ACHN (cell line): ENCODE measurements around the gene GKN2.

ENCODE experiments used
- DNase-seq: peaks from one replicate; pipeline ENCODE4 v3.0.0-alpha.2; 2015
- in situ Hi-C: cut with HindIII; loops from 2 replicates; pipeline ENCODE4 v1.10.0; 2017; ENCODE audit warnings: low sequenced_read_pairs, low pct_ligation_motif_present, low pct_unique_long_range_greater_than_20kb

GKN2 gene, protein sequence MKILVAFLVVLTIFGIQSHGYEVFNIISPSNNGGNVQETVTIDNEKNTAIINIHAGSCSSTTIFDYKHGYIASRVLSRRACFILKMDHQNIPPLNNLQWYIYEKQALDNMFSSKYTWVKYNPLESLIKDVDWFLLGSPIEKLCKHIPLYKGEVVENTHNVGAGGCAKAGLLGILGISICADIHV

DNA sequence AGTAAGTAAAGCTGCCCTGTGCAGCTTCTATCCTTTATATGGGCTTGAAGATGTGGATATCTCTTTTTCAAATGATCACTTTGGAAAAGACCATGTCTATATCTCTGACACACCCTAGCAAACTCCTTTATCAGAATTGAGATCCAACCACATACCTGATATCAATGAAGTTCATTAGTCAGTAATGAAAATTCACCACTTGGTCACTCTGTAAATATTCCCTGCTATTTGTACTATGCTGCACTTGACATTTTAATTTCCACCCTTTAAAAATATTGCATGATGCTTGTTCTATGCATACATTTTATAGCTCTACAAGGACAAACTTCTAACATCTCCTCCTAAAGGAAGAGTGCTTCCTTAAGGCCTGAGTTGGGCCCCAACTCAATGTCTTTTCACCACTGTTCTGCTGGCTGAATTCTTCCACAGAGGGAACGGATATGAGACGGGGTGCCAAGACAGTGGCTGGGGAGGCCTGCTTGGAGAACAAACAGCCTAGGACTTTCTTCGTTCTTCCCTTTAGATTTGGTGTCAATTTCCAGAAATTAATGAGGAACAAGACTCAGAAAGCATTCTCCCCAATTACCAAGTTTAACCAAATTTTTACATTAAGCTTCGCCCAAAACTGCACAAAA, at the start of gene GKN2:
Gene GKN2 (minus strand): TSS at position 7 of the 635 bp plus-strand sequence. CDS start 32 bp downstream, outside the sequence.
- DNase-seq: no peak
- in situ Hi-C loops: no loop called here

DNA sequence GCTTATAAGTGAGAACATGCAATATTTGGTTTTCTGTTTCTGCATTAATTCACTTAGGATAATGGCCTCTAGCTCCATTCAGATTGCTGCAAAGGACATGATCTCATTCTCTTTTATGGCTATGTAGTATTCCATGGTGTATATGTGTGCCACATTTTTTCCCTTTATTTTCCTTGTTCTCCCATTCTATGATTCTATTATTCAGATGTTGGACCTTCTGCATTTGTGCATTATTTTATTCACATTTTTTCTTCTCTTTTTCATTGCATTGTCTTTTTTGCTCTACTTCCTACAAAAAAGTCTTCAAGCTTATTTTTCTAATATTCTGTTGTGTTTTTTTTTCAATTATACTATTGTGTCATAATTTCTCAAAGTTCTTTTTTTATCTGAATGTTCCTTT, 49.2 kb upstream of the GKN2 start:
- in situ Hi-C loops: no loop called here
- no peak for DNase-seq

DNA sequence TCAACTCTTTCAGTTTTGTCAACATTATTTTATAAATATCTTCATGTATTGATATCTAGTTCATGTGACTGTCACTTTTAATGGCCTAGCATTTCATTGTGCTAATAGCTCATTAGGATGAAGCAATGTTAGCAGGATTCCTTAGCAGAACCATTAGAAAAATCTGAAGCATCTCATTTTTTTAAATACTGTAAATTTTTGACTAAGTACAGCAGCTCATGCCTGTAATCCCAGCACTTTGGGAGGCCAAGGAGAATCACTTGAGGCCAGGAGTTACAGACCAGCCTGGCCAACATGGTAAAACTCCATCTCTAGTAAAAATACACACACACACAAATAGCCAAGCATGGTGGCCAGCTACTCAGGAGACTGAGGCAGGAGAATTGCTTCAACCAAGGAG, 44.7 kb upstream of the GKN2 start:
- in situ Hi-C loops: no loop called here
- DNase-seq: no peak

DNA sequence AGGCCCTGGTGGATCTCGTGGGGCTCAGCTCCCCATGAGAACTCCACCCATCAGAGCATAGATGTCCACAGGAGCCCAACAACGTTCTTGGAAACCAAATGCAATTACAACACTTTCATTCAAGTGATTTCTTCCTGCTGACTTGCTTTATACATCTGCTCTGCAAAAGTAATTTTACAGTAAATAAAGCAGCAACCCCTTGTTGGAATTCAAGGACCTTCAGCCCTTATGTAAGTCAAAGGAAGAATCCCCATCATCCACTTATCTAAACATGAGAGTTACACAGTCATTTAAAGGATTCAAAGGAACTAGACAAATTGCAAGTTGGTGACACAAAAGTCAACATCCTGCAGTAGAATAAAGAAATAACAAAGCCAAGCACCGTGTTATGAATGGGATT, 43.2 kb upstream of the GKN2 start:
- in situ Hi-C loops: no loop called here
- no peak for DNase-seq

DNA sequence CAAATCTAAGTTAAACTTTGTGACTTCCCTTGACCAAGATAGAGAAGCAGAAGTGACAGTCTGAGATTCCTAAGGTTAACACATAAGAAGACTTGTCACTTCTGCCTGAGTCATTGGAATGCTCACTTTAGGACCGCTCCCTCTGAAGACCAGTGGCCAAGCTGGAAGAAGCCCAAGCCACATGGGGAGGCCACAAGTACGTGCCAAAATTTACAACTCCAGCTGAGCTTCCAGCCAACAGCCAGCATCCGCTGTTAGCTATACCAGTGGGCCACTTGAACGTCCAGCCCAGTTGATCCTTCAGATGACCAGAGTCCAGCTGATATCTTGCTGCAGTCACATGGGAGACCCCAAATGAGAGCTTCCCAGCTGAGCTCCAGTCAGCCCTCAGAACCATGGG, 42.2 kb upstream of the GKN2 start:
- no peak for DNase-seq
- in situ Hi-C loops: no loop called here

DNA sequence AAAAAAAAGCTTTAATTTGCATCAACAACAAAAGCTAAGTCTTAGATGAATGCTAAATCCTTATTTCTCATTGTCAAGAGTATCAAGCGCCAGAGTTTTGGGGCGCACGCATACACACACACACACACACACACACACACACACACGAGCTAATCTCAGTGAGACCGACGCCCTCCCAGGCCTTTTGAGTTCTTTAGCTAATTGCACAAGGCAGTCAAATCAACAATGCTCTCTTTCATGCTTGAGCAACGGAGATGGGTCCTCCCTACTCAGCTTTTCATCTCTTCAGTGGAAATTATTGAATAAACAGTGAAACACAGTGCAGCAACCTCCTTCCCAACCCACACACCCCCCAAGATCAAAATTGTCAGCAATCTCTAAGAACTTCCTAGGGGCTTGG, 41.0 kb upstream of the GKN2 start:
- DNase-seq: no peak

DNA sequence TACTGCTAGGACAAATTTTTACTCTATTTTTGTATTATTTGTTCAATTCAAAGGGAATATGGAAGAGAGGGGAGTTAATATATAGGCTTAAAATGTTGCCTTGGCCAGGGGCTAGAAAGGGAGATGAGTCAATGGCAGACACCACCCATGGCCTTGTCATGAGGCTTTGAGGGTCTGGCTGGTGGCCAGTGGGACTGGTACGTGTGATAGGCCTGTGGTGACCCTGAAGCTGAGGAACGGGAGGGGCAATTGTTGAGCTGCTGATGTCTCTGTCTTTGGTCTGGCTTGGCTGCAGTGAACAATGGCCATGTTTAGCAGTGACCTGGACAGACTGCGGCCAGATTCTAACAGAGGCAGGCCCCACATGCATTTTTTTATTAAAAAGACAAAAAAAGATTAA, 40.2 kb upstream of the GKN2 start:
- no peak for DNase-seq
- in situ Hi-C loops: no loop called here

More for the DNA sequence above, 41.0 kb upstream of the GKN2 start:
- in situ Hi-C loops: no loop called here

DNA sequence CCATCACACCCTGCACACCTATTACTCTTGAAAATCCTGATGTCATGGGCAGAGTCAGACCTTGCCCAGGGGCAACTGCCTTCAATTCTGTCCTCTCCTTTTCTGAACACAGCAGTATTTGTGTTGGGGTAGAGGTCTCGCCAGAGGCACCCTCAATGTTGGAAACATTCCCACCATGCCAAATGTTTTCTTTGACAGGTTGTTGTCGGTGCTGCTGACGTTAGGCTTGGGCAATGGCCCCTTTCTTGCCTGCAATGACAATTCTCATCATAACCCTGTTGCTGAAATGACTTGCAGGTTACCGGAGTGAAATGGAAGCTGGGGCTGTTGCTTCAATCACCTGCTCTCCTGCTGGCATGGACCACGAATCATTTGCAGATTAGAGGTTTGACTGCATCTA, 39.6 kb upstream of the GKN2 start:
- in situ Hi-C loops: no loop called here
- no peak for DNase-seq

DNA sequence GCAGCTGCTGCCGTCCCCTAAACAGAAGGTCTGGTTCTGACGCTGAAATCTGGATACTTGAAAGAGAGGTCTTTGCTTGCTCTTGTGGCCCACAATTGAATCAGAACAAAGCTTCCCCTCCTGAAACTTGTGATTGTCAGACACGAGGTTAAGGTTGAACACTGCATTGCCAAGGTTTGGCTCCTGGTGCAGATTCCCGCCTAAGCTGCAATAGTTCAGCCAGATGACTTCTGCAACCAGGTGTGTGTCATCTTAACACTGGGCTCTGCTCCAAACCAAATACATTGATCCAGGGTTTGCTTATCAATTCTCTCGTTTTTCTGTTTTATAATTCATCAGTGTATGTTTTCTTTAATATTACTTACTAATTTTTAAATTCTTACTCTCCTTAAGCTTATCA, 36.3 kb upstream of the GKN2 start:
- no peak for DNase-seq
- in situ Hi-C loops: no loop called here

DNA sequence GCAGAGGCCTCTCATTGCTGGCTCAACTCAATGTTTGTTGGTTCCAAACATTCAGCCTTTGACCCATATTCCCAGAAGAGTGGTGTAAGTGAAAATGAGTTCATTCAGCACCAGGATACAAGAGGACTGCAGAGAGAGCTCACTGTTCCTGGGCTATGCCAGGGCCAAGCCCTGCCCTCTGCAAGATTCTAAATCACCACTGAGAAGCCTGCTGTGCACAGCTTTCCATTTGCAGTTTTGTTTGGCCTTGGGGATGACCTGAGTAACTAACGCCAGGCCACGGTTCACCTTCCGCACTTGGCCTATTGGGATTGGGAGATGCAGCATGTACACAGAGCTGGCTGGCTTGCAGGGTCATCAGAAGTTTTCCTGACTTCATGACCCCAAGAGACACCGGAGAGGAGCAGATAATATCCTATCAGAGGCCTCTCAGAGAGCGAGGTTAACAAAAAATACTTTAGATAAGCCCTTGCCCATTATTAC, 34.4 kb upstream of the GKN2 start:
- no peak for DNase-seq
- in situ Hi-C loops: no loop called here

DNA sequence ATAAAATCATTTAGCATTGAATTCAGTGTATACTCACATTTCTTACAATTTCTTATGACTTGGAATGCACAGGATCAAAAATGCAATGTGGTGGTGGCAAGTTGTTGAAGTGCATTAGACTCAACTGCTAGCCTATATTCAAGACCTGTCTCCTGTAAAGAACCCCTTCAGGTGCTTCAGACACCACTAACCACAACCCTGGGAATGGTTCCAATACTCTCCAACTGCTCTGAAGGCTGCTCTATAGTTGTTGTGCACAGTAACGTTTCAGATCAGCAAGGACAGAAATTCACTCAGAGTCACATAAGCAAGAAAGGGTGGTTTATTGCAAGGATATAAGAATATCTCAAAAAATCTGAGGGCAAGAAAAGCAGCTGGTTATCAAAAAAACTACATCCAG, 28.3 kb upstream of the GKN2 start:
- DNase-seq: no peak

DNA sequence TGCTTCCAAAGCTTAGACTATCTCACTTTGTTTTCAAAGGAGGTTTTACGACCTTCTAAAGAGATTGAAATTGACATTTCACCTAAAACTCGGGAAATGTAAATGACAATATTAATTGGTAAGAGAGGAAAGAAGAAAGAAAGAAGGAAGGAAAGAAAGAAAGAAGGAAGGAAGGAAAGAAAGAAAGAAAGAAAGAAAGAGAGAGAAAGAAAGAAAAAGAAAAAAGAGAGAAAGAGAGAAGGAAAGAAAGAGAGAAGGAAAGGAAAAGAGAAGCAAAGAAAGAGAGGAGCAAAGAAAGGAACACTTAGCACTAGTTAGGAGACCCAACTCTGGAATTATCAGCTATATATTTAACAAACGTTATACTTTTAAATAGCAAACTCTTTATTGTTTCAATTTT, 25.4 kb upstream of the GKN2 start:
- DNase-seq: no peak
- in situ Hi-C loops: no loop called here

More for the DNA sequence above, 28.3 kb upstream of the GKN2 start:
- in situ Hi-C loops: no loop called here

DNA sequence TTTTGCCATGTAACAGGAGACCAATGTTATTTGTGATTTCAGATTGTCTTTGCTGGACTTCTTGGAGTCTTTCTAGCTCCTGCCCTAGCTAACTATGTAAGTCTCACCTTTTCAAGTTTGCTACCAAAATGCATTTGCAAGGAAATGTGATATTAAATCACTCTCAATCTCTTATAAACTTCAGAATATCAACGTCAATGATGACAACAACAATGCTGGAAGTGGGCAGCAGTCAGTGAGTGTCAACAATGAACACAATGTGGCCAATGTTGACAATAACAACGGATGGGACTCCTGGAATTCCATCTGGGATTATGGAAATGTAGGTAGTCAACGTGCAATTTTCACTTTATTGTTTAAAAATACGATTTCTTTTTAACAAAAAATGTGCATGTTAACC, 24.8 kb upstream of the GKN2 start:
- no peak for DNase-seq
- in situ Hi-C loops: no loop called here

DNA sequence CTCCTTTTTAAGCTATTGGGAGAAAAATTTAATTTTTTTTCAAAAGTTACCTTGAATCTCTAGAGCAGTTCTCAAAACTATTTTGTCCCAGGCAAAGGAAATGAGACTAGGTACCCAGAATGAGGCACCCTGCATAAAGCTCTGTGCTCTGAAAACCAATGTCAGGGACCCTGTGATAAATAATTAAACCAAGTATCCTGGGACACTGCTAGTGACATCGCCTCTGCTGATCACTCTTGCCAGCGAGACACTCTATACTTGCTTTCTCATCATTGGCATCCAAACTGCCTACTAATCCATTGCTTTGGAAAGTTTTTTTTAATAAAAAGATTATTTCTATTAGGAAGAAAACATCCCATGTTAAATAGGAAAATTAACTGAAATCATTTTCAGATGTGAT, 23.2 kb upstream of the GKN2 start:
- in situ Hi-C loops: no loop called here
- DNase-seq: no peak

DNA sequence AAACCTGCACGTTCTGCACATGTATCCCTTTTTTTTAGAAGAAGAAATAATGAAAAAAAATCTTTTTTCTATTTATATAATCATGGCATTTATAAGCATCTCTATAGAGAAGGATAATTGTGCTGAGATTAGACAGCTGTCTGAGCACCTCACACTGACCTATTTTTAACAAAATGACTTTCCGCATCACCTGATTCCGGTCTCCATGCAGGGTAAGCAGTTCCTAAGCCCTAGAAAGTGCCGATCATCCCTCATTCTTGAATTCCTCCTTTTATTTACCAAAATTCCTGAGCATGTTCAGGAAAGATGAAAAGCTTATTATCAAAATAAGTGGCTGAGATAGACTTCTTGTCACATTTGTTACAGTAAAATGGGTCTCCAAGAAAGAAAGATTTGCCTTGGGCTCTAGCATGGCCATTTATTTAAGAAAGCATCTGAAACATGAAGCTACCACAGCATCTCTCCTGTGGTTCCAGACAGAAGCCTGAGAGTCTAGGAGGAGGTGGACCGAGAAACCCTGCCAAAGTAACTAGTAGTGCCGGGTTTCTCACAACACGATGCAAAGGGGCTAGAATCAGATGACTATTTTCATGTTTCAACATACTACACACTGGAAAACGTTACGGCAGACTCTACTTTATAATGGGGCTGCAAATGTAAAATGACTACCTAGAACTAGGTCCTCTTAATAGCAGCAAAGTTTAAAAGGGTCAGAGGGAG, 22.4 kb upstream of the GKN2 start:
- DNase-seq: no peak
- in situ Hi-C loops: no loop called here

DNA sequence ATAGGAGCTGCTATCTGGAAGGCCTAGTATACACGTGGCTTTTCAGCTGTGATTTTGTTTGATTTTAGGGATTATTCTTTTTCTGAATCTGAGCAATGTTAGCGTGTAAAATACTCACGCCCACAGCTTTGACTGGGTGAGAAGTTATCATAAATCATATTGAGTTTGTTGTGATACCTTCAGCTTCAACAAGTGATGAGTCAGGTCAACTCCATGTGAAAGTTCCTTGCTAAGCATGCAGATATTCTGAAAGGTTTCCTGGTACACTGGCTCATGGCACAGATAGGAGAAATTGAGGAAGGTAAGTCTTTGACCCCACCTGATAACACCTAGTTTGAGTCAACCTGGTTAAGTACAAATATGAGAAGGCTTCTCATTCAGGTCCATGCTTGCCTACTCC, 21.6 kb upstream of the GKN2 start, which contains the start of gene GKN1:
Gene GKN1 (plus strand): TSS at position 386 of the 400 bp plus-strand sequence. CDS start 42 bp downstream, outside the sequence.
- in situ Hi-C loops: no loop called here

DNA sequence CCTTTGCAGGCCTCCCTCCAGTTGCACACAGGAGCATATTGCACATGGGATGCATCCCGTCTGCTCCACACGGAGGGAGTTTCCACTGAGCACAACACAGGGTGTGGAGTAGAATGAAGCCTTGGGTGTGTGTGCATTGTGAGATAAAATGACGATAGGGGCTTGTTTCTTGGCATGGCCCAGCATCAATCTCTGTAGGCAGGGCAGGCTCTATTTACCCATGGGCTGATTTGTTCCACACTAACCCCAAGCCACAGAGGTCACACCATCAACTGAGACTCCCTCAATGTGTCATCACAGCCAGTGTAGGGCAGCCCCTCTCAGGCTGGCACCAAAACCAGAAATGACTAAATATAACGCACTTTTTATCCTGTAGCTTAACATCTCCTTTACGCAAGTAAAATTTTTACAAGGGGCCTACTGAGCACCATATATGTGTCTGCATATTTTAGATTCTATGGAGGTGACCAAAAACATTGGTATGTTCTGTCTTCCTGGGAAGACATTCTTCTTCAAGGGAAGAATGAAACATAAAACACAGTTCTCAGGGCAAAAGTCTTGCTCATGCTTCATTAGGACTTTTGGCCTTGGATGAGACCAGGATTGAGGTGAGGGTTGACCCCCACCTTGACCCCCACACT, 19.0 kb upstream of the GKN2 start:
- in situ Hi-C loops: no loop called here

More for the DNA sequence above, 21.6 kb upstream of the GKN2 start, which contains the start of gene GKN1:
- DNase-seq: no peak

DNA sequence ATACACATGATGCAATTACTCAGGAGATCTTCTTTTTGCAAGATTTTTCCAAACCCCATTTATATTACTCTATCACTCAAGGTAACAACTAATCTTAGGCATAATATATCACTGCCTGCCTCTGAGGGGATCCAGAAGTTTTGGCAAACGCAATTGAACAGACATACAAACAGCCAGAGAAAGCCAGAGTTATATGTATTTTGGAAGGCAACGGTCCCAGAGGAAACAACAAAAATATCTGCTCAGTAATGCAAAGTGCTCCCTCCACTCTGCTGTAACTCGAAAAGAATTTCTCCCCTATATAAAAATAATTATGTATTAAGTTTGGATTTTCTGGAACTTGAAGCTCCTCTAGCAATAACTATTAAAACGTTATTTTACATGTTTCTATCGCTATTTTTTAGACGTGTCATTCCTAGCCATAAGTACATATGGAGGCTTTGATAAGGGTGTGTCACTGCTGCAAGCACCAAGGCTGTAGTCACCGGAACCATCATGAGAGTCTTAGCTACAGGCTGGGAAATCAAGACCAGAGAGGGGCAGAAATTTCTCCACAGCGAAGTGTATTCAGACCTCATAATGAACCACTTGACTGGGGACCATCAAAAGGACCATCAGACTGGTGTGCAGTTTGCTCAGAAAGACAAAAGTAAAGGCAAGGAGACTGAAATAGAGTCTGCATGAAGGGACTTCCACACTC, 18.0 kb upstream of the GKN2 start:
- in situ Hi-C loops: no loop called here
- no peak for DNase-seq

More for the DNA sequence above, 19.0 kb upstream of the GKN2 start:
- DNase-seq: peak; percentile 96
